Keratinocyte (primary cell): ENCODE data around the gene GPR171. TPM values are rescaled to one million over a fixed set of nuclear protein-coding genes. Genes with fewer than 3 reads are reported as not detected.

Experiments
- DNase-seq: peaks from one replicate; pipeline ENCODE4 v3.0.0-alpha.2; 2011; ENCODE audit warnings: low read depth, missing footprints, low spot score
- FAIRE-seq: peaks from 2 replicates; lab custom pipeline; 2011; peaks lifted over from hg19 to GRCh38; lab: Jason Lieb, UNC
- H2AFZ ChIP-seq: 2 replicates; pipeline ENCODE4 v1.6.0; 2012; ENCODE audit warnings: low read length, control low read depth, inconsistent platforms; ENCODE audit not compliant: control insufficient read depth
- H3K27ac ChIP-seq: 2 replicates; pipeline ENCODE4 v1.5.1; 2011; ENCODE audit warnings: low read length; ENCODE audit not compliant: control insufficient read depth, insufficient read depth
- H3K27me3 ChIP-seq: 3 replicates; pipeline ENCODE4 v1.6.0; 2011; ENCODE audit warnings: low read length; ENCODE audit not compliant: control insufficient read depth, insufficient read depth; ENCODE audit errors: extremely low read depth
- H3K36me3 ChIP-seq, 2 experiments: 2 replicates in 1 of 2; 3 replicates in 1 of 2; pipeline ENCODE4 v1.5.1; 2011; ENCODE audit warnings: low read length in 2 of 2, mild to moderate bottlenecking in 1 of 2; ENCODE audit not compliant: control insufficient read depth in 2 of 2, insufficient read depth in 2 of 2; ENCODE audit errors: extremely low read depth in 1 of 2
- H3K4me1 ChIP-seq: 3 replicates; pipeline ENCODE4 v1.5.1; 2011; ENCODE audit warnings: low read length; ENCODE audit not compliant: control insufficient read depth, insufficient read depth; ENCODE audit errors: extremely low read depth
- H3K4me2 ChIP-seq: 3 replicates; pipeline ENCODE4 v1.6.0; 2011; ENCODE audit warnings: low read depth, low read length; ENCODE audit not compliant: control insufficient read depth, insufficient read depth; ENCODE audit errors: extremely low read depth
- H3K4me3 ChIP-seq, 3 experiments: fragments of 200-600 bp in 1 of 3; sonication (generic) in 1 of 3; 2 replicates in 2 of 3; 3 replicates in 1 of 3; pipeline ENCODE4 v1.5.1; 2011 to 2016; ENCODE audit warnings: low read length in 3 of 3, mild to moderate bottlenecking in 3 of 3, control low read depth in 2 of 3, inconsistent platforms in 1 of 3, low read depth in 1 of 3, mixed read lengths in 1 of 3, mixed run types in 1 of 3, moderate library complexity in 1 of 3; ENCODE audit not compliant: control insufficient read depth in 2 of 3, insufficient read depth in 2 of 3; ENCODE audit errors: extremely low read depth in 1 of 3
- H3K79me2 ChIP-seq: 2 replicates; pipeline ENCODE4 v1.6.0; 2012; ENCODE audit warnings: low read length; ENCODE audit not compliant: control insufficient read depth, insufficient read depth
- H3K9ac ChIP-seq: 3 replicates; pipeline ENCODE4 v1.6.0; 2011; ENCODE audit warnings: low read length; ENCODE audit not compliant: control insufficient read depth, insufficient read depth; ENCODE audit errors: extremely low read depth
- H3K9me1 ChIP-seq: 3 replicates; pipeline ENCODE4 v1.6.0; 2011; ENCODE audit warnings: low read length; ENCODE audit not compliant: control insufficient read depth, insufficient read depth; ENCODE audit errors: extremely low read depth
- H3K9me3 ChIP-seq: 2 replicates; pipeline ENCODE4 v1.5.1; 2012; ENCODE audit warnings: low read depth, low read length; ENCODE audit not compliant: control insufficient read depth
- H4K20me1 ChIP-seq: 3 replicates; pipeline ENCODE4 v1.6.0; 2011; ENCODE audit warnings: low read length; ENCODE audit not compliant: control insufficient read depth, insufficient read depth; ENCODE audit errors: extremely low read depth
- CTCF ChIP-seq, 3 experiments: IDR thresholded peaks in 1 of 3; conservative IDR thresholded peaks in 1 of 3; optimal IDR thresholded peaks in 1 of 3; 2 replicates in 2 of 3; 3 replicates in 1 of 3; pipeline versions ENCODE3 to v1.5.1; 2011; ENCODE audit warnings: low read length in 3 of 3, mild to moderate bottlenecking in 3 of 3, moderate library complexity in 2 of 3, control low read depth in 1 of 3, inconsistent platforms in 1 of 3; ENCODE audit not compliant: insufficient read depth in 2 of 3; ENCODE audit errors: extremely low read depth in 1 of 3
- EZH2 ChIP-seq: IDR thresholded peaks from one replicate; pipeline ENCODE4 v1.6.1; 2012; ENCODE audit warnings: inconsistent platforms, mild to moderate bottlenecking, low read length, moderate library complexity
- dilution Hi-C: fragments of 300-500 bp; cut with MboI; formaldehyde crosslinking; loops from one replicate; pipeline ENCODE4 v1.7.0; 2020; ENCODE audit warnings: low sequenced_read_pairs; ENCODE audit not compliant: extremely low pct_ligation_motif_present
- polyA plus RNA-seq, 5 experiments: library from polyadenylated mRNA; depleted of rRNA in 3 of 5; stranded (reverse) in 3 of 5; stranded (forward) in 1 of 5; unstranded in 1 of 5; fragments of >200 nt; gene quantifications; 1 replicate in 1 of 5; 2 replicates in 3 of 5; 3 replicates in 1 of 5; pipeline versions ENCODE4 v1.2.1 to v1.2.3, GENCODE V29; 2011 to 2012; ENCODE audit warnings: missing spikeins in 2 of 5, low read depth in 1 of 5, low replicate concordance in 1 of 5

GPR171 gene
- polyA plus RNA-seq, 1 donor (not counting 4 experiments of a cell fraction or from before 2014, with no cell fraction given) = not detected

DNA sequence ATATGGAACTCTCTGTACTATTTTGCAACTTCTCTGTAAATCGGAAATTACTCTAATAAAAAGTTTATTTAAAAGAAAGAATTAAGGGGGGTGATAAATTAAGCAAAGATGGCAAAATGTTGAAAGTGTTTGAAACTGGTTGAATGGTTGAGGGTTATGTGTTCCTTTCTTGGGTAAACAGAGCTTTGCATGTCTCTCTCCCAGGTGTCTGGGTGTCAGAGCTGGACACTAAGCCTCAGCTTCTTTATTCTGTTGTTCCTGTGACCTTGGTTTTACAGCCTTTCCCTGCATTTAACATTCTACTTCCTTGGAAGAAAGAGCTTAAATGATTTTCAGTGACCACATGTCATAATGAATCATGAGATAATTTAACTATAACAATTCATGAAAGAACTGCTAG is 7.2 kb downstream of the GPR171 start:
- Histone ChIP-seq H2AFZ (no peak overlapping the region), H4K20me1 (no peaks in the 10 kb centered on the region), H3K9me3 (no peaks in the 10 kb centered on the region), H3K27me3 (no peaks in the 10 kb centered on the region), H3K9ac (no peak overlapping the region), H3K27ac (no peak overlapping the region), H3K9me1 (no peaks in the 10 kb centered on the region), H3K36me3 (no peaks in the 10 kb centered on the region), H3K4me3 (no peak overlapping the region), H3K4me2 (no peak overlapping the region), H3K4me1 (no peaks in the 10 kb centered on the region), H3K79me2 (no peaks in the 10 kb centered on the region)
- DNase-seq (no peak), FAIRE-seq (no peak)
- dilution Hi-C loops = no loop called here
- TF ChIP-seq EZH2 (no peak), CTCF (optimal IDR thresholded peaks at IDR 0.05 in 1 of 3, IDR thresholded peaks at IDR 0.05 in 1 of 3, conservative IDR thresholded peaks at IDR 0.05 in 1 of 3; ENCODE audit: extremely low read depth in 1 of 3, insufficient read depth in 2 of 3, low read length in 3 of 3) (no peak)

DNA sequence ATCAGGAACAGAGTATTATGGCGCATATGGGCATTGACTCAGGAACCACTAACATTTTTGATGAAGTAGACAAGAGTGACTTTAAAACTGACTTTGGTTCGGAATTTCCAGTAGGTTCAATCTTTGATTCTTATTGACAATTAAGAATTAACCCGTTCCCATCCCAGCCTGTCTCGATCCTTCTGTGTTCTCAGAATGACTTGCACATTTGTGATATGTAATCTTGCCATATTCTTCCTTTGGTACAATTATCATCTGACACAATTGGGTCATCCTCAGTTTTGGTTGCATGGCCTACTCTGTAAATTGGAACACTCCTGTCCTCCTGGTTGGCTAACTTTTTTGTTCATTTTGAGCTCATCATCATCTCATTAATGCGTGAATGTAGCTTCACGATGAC is 10.5 kb downstream of the GPR171 start:
- H3K9me3 ChIP-seq = no peaks in the 10 kb centered on the region
- TF ChIP-seq CTCF (optimal IDR thresholded peaks at IDR 0.05 in 1 of 3, IDR thresholded peaks at IDR 0.05 in 1 of 3, conservative IDR thresholded peaks at IDR 0.05 in 1 of 3; ENCODE audit: extremely low read depth in 1 of 3, insufficient read depth in 2 of 3, low read length in 3 of 3) = no peak
- TF ChIP-seq EZH2 = no peak
- H3K36me3 ChIP-seq = no peaks in the 10 kb centered on the region
- no peak overlapping the region for H2AFZ ChIP-seq
- dilution Hi-C loops = no loop called here
- DNase-seq = no peak
- no peaks in the 10 kb centered on the region for H4K20me1 ChIP-seq
- H3K9ac ChIP-seq = no peak overlapping the region
- no peaks in the 10 kb centered on the region for H3K79me2 ChIP-seq
- no peaks in the 10 kb centered on the region for H3K4me1 ChIP-seq
- FAIRE-seq = no peak
- H3K4me3 ChIP-seq = no peak overlapping the region
- H3K4me2 ChIP-seq = no peak overlapping the region
- H3K27ac ChIP-seq = no peak overlapping the region
- H3K27me3 ChIP-seq = no peaks in the 10 kb centered on the region
- H3K9me1 ChIP-seq = no peaks in the 10 kb centered on the region
